HG02884 (cell line): Measurements from ENCODE around the gene ANO2.

ENCODE experiments used
- ATAC-seq: cut with Tn5 transposase; IDR thresholded peaks from one replicate; pipeline ENCODE4 v1.9.1; 2021; ENCODE audit warnings: mild to moderate bottlenecking, moderate library complexity; ENCODE audit not compliant: unreplicated experiment

The ANO2 gene

GRCh38 chr12:5964913-5965900, 20.1 kb upstream of the ANO2 start:
- no peak for ATAC-seq

- no peak for ATAC-seq
Observed at GRCh38 chr12:5963515-5963914, 18.5 kb upstream of the ANO2 start.

GRCh38 chr12:5960783-5961182, 15.7 kb upstream of the ANO2 start:
- no peak for ATAC-seq

GRCh38 chr12:5956987-5957386, 11.9 kb upstream of the ANO2 start:
- ATAC-seq = no peak

GRCh38 chr12:5954661-5955060, 9.6 kb upstream of the ANO2 start:
- no peak for ATAC-seq

GRCh38 chr12:5953835-5954586, 9.0 kb upstream of the ANO2 start:
- no peak for ATAC-seq

GRCh38 chr12:5952031-5952430, 7.0 kb upstream of the ANO2 start:
- ATAC-seq = no peak

GRCh38 chr12:5948696-5949095, 3.6 kb upstream of the ANO2 start:
- no peak for ATAC-seq

- no peak for ATAC-seq
Observed at GRCh38 chr12:5947006-5947405, 1.9 kb upstream of the ANO2 start.

- no peak for ATAC-seq
Observed at GRCh38 chr12:5946388-5946787, 1.3 kb upstream of the ANO2 start.

GRCh38 chr12:5944688-5945070, 380 bp downstream of the ANO2 start:
- no peak for ATAC-seq

- ATAC-seq = no peak
Observed at GRCh38 chr12:5944053-5944452, 1.0 kb downstream of the ANO2 start.

GRCh38 chr12:5941907-5942306, 3.2 kb downstream of the ANO2 start:
- ATAC-seq = no peak

- ATAC-seq = no peak
Observed at GRCh38 chr12:5927732-5928516, 17.1 kb downstream of the ANO2 start.

GRCh38 chr12:5925646-5926045, 19.4 kb downstream of the ANO2 start:
- no peak for ATAC-seq

- no peak for ATAC-seq
Observed at GRCh38 chr12:5924342-5924741, 20.7 kb downstream of the ANO2 start.

- no peak for ATAC-seq
Observed at GRCh38 chr12:5923751-5924150, 21.3 kb downstream of the ANO2 start.

GRCh38 chr12:5923043-5923605, 21.9 kb downstream of the ANO2 start:
- no peak for ATAC-seq

- no peak for ATAC-seq
Observed at GRCh38 chr12:5921966-5922899, 22.8 kb downstream of the ANO2 start.
